Measurements from ENCODE around the gene BANF1.
"Not testable (repeated sequence)": the region's sequence is repeated elsewhere in the genome, so short reads cannot be mapped to it uniquely, and the experiment has no call there.

Gene BANF1

DNA sequence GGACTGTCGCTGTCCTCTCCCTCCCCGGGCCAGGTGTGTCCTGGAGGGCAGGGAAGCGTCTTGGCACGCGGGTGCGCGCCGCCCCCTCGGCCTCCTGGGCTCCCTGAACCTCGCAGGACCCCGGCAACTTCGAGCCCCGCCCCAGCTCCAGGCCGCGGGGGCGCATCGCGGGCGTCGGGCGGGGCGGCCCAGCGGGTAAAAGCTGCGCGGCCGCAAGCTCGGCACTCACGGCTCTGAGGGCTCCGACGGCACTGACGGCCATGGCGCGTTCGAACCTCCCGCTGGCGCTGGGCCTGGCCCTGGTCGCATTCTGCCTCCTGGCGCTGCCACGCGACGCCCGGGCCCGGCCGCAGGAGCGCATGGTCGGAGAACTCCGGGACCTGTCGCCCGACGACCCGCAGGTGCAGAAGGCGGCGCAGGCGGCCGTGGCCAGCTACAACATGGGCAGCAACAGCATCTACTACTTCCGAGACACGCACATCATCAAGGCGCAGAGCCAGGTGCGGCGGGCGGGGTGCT, 9.5 kb downstream of the BANF1 start, which contains the start of gene CST6:
CST6 (plus strand) TSS at position 224 of the 519 bp plus-strand sequence; CDS start at position 261, 37 bp downstream.
- no peak for DNase-seq

DNA sequence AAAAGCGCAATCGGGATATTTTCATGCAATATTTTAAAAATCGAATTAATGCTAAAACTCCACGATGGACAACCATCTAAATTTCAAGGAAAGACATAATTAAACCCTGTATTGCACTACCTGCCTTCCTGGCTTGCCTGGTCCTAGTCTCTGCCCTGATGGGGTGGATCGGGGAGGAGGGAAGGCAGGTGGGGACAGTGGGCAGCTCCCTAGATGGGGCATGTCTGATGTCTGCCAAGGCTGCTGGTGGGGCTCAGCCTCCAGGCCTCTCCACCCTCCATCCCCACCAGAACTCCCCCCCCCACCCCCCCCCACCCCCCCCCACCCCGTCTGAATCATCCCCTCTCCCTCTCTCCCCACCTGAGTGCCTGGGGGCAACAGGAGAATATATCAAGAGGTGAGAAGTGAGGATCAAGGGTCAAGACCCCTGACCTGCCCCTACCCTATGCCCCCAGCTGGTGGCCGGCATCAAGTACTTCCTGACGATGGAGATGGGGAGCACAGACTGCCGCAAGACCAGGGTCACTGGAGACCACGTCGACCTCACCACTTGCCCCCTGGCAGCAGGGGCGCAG, 10.2 kb downstream of the BANF1 start:
- no peak for DNase-seq

DNA sequence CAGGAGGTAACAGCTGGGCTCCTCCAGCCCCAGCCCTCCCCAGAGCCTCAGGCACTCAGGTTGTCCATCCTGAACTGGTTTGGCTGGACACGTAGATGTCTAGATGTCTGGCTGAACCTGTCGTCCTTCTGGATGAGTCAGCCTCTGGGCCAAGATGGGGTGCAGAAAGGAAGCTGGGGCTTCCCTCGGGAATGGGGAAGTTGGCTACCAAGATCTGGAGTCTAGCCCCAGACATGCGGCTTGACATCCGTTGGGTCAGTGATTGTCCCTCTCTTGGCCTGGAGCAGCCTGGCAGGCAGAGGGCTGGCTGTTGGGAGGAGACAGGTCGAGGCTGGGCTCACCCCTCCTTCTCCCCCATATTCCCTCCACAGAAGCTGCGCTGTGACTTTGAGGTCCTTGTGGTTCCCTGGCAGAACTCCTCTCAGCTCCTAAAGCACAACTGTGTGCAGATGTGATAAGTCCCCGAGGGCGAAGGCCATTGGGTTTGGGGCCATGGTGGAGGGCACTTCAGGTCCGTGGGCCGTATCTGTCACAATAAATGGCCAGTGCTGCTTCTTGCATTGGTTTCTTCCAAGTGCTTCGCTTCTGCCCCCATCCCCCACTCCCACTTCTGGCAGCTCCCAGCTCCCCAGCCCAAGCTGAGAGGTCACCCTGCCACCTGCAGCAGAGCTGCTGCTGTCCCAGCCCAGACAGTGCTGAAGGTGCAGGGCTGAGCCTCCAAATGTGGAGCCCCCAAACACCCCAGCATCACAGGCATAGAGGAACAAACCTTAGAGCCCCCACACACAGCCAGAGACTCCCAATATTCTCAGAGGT, 10.9 kb downstream of the BANF1 start:
- no peak for DNase-seq

DNA sequence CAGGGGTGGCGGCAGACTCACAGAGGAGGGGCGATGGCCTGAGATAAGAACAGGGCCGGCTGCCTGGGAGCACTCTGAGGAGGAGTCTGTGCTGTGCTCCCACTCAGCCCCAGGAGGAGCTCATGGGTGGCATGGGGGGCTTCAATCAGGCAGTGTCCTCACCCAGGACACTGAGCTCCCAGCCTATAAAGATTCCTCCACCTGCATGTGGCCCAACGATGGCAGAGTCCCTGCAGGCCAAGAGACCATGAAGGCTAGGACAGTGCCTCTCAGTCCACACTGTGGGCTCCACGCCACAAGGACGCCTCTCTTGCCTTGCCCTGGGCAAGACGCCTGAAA, 11.4 kb downstream of the BANF1 start:
- DNase-seq: no peak

DNA sequence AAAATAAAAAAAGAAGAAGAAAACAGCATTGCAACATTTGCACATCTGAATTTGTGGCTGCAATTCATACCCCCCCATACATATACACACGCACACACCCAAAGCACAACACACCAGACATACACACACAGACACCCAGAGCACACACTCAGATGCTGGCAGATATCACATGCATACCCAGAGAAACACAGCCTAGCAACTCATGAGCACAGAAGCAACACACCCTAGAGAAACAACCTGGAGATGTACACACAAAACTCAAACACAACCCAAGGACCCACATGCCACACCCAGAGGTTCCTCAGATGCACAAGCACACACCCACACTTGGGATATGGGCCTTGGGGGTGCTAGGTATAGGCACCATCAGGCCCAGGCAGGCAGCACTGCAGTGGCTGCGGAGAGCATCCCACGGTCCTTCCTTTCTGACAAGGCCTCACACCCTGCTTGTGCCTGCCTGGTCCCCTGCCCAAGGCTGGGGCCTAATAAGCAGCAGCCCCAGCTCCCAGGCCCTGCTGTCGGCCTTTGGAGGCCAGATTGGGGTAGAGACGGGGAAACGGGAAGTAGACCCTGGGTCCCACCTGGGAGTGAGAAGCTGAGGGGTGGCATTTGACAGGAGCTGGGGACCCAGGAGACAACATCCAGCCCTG, 12.6 kb downstream of the BANF1 start:
- no peak for DNase-seq

DNA sequence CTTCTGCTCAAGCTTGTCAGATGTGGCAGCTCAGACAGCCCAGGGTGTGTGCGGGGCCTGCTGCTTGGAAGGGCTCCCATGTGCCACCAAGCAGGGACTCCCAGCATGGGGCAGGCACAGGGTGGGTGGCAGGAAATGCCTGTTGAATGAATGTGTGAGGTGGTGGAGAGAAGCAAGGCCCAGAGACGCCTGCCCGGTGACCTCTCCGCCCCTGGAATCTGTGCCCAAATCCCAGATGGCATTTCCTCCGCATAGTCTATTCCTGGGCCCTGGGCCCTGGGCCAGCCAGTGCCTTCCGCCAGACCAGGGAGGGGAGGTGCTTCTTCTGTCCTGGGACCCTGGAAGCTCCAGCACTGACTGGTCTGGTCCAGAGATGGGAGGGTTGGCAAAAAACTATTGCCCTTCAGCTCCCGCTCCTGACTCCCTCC, 13.2 kb downstream of the BANF1 start:
- no peak for DNase-seq

DNA sequence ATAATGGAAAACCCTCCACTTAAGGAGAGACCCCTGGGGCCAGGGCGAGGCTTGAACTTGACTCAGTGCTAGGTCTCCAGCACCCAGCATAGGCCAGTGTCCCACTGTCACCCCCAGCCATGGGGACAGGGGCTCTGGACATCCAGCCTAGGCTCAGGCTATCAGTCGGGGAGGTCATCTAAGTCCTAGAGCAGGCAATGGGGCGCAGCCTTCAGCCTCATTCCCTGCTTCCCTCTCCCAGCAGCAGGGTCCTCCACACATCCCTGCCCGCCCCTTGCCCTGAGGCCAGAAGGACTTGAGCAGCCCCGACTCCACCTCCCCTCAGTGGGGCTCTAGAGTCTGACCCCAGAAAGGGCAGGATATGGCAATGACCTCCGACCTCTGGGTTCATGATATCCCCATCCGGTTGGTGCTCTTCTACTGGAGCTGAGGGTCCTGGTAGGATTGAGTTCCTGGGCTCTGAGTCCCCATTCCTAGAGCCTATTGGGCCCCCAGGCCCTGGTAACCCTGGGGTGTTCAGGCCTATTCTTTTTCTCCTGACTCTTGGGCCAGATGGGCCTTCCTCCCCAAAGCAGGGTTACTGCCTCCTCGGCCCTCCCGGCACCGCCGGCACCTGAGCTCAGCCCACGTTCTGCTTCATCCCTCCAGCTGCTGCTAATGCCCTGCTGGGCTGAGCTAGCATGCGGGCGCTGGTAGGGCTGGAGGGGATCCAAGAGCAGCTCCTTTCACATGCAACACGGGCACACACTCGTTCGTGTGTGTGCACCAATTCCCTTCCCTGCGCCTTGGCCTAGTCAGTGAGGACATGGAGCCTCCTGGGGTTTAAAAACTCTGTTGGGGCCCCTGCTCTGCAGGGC, 13.9 kb downstream of the BANF1 start:
- DNase-seq: no peak

DNA sequence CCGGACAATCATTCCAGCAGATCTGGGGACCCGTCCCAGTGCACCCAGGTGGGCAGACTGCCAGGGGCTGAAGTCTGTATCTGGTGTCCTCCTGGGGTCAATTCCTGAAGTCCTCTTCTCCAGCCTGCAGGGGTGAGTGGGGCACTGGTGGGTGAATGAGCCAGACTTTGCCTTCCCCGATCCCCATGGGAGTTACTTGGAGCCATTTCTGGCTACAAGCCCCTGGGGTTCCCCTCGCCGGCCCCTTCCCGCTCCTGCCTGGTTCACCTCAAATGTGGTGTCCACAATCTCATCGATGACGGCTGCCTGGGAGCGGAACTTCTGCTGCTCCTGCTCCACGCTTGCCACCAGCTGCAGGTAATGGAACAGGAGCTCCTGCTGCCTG, 14.5 kb downstream of the BANF1 start:
- DNase-seq: no peak

DNA sequence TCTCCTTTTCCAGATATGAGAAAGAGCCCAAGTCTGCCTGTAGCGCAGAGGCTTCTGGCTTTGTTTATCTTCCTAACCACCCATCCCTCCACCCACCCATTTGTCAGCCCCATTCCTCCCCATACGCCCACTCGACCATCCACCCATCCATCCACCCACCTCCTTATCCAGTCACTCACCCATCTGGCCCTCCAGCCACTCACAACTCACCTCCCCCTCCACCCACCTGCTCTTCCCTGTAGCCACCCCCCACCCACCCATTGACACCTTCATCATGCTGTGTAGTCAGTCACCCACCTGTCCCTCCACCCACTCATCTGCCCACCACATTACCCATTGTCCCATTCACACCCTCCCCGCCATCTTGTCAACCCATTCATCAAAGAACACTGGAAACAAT, 15.0 kb downstream of the BANF1 start:
- no peak for DNase-seq

DNA sequence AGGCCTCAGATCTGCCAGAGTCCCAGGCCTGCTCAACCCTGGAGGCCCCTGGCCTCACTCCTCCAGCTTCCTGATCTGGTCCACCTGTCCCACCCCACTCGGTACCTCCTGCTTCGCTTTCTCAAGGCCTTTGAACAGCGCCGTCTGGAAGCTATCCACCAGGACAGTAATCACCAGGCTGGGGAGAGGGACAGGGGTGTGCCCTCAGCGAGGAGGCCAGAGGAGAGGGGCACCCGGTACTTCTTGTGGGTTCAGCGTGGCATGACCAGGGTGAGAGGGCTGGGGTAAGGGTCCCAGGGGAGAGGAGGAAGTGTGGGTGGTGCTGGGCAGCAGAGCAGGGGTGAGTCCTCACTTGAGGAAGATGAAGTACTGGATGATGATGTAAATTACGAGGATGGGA, 17.9 kb downstream of the BANF1 start:
- no peak for DNase-seq

DNA sequence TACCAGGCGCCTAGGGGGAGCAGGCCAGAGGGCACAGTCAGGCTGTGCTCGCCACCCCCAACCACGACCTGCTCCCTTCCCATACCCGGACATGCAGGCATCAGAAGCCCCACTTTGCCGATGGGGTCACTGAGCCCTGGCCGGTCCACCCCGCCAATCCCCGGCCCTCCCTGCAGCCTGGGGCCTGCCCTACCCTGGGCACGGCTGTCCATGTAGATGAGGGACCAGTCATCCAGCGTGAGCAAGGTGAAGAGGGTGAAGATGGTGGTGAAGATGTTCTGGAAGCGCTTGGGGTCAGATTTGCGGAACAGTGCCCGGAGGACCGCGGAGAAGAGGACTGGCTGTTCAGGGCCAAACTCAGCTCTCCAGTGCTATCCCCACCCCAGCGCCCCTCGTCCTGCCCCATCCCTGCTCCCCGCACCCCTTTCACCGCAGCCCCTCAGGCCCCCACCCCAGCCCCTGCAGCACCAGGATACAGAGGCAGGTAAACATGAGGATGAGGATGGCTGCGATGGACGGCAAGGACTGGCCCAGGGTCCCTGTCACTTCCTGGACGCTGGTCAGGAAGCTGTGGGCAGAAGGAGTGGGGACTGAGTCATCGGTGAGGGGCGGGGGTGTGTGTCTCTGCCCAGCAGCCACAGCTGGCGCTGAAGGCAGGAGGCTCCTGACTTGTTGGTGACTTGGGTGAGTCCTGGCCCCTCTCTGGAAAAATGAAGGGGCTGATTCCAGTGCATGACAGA, 18.5 kb downstream of the BANF1 start:
- no peak for DNase-seq

DNA sequence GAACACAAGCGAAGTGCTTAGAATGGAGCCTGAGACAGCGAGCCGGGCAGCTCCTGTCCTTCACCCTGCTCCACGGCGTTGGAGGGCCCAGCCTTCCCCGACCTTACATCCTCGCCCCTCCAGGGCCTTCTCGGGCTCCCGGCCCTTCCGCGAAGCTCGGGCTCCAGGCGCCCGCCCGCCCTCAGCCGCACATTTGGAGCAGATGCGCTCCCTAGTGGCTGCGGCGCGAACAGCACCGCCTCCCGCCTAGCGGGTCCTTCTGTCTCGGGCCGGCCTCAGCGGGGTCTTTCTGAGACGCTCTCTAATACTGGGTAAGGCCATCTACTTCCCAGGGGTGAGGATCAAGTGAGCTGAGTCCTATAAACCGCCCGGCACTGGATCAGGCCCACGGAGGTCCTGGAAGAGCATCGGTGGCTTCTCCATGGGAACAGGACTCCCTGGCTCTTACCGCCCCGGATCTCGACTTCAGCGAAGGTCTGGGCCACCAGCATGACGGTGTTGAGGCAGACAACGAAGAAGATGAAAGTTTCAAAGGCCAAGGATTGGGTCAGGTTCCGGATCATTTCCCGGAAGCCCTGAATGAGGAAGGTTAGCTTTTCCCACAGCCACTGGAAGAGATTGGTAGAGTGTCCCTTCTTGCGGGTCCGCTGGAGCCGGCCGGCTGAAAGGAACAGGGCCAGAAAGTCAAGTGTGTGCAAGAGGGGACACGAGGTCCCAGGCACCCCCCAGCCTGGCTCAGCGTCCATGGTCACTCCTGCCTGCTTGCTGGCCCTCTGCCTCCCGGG, 20.3 kb downstream of the BANF1 start:
- DNase-seq: peak; percentile 43 to 56

DNA sequence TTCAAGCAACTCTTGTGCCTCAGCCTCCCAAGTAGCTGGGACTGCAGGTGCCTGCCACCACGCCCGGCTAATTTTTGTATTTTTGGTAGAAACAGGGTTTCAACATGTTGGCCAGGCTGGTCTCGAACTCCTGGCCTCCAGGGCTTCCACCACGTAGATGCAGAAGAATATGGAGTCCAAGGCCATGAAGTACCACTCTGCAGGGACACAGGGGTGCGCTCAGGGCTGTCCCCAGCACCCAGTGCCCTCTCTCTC, 20.8 kb downstream of the BANF1 start:
- DNase-seq: not testable (repeated sequence)

DNA sequence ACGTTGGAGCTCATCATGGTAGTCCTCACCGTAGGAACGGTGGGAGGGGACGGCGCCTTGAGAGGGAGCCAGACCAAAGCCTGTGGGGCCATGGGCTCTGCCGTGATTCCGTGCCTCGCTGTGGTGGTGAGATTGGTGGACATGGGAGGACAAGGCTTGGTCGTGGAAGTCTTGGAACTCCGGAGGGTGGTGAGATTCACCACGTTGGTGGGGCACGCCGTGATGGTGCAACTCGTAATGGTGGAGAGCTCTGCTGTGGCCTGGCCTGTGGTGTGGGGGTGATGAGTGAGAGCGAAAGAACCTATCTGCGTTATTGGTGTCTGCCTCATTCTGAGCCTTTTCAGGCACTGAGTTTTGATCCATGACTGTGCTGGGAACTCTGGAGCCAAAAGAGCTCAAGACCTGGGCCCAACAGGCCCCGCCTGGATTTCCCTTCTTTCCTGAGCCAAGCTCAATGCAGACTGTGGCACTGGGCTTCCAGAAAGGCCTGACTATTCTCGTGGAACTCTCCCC, 23.8 kb downstream of the BANF1 start, which contains the start of gene CATSPER1:
CATSPER1 (minus strand) TSS at position 463 of the 513 bp plus-strand sequence; CDS start at position 363, 100 bp downstream.
- DNase-seq: no peak

DNA sequence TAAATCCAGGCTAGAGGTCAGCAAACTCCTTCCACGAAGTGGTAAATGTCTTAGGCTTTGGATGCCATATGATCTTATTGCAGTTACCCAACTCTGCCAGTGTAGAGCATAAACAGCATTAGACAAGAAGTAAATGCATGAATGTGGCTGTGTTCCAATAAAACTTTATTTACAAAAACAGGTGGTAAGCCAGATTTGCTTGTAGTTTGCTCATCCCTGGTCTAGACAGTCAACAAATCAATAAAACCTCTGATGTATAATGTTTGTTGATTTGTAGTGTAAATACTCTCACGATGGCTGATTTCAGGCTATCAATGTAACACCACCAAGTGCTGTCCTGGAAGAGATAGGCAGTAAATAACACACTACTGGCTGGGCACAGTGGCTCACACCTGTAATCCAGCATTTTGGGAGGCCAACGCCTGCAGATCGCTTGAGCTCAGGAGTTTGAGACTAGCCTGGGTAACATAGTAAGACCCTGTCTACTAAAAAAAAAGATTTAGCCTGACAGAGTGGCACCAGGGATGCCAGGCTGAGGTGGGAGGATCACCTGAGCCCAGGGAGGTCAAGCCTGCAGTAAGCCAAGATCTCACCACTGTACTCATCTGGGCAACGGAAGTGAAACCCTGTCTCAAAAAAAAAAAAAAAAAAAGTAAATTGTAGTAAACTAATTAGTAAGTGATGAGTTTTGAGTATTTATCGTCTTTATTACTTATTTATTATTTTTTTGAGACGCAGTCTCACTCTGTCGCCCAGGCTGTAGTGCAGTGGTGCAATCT, 30.8 kb downstream of the BANF1 start:
- DNase-seq: no peak

DNA sequence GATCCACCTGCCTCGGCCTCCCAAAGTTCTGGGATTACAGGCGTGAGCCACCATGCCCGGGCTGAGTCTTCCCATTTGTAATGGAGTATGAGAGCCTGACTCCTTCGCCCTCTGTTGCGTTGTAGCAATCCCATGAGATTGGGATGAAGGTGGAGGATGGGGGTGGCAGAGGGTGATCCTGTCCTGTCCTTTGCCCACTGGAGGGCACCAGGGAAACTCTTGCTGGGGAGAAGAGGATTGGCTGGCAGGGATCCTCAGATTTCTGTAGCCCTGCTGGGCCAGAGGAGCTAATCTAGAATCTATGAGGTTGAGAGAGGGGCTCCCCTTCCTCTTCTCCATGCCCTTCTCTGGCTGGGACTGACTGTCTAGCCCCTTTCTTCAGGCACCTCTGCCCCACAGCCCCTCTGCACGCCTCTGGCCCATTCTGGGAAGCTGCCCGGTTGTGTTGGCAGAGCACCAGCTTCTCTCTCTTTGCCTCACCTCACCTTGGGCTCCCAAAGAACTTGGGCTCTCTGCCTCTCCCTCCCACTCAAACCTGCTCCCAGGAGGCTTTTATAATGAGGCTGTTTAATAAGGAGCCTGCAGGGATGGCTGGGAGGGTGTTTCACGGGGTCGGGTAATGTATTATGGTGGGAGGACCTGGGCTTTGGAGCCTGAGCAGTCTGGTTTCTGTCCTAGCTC, 33.5 kb downstream of the BANF1 start:
- no peak for DNase-seq

DNA sequence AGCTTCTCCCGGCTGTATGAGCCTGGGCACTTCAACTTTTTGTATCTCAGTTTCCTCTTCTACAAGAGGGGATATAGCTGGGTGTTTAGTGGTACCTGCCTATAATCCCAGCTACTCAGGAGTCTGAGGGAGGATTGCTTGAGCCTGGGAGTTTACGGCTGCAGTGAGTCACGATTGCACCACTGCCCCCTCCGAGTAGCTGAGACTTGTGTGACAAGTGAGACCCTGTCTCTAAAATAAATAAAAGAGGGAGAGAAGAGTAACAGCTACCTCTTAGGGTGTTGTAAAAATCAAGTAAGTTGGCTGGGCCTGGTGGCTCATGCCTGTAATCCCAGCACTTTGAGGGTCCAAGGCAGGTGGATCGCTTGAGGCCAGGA, 34.0 kb downstream of the BANF1 start:
- DNase-seq: no peak

DNA sequence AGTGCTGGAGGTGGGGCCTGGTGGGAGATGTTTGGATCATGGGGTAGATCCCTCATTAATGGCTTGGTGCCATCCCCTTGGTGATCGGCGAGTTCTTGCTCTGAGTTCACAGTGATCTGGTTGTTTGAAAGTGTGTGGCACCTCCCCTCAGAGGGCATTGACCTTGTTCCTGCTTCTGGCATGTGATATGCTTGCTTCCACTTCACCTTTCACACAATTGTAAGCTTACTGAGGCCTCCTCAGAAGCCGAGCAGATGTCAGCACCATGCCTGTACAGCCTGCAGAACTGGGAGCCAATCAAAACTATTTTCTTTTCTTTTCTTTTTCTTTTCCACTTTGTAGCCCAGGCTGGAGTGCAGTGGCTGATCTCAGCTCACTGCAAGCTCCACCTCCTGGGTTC, 35.0 kb downstream of the BANF1 start:
- DNase-seq: no peak

DNA sequence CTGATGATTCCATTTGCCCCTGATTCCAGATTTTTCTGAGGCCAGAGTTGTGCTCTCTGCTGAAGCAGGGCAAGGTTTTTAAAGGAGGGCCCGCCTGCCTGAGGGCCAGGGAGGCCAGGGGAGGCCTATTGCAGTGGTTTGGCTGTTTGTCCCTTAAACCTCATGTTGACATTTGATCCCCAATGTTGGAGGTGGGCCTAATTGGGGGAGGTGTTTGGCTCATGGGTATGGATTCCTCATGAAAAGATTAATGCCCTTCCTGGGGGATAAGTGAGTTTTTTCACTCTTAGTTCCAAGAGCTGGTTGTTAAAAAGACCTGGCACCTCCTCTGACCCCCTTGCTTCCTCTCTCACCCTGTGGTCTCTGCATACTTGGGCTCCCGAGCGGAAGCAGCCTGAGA, 37.5 kb downstream of the BANF1 start:
- DNase-seq: no peak

All from NCI-H1930 (cell line).